Stimulated activated CD4-positive, alpha-beta T cell treated with anti-CD3 and anti-CD28 coated beads, Interleukin-15, amount 100 ng/mL, for 1 hour (primary cell): ENCODE data around the gene CHST13.

Experiments used
- DNase-seq, 2 donors: peaks; one replicate each; pipeline ENCODE4 v3.0.0-alpha.2; 2020; ENCODE audit warnings: low read depth in 1 of 2, low spot score in 1 of 2

The CHST13 gene

DNA sequence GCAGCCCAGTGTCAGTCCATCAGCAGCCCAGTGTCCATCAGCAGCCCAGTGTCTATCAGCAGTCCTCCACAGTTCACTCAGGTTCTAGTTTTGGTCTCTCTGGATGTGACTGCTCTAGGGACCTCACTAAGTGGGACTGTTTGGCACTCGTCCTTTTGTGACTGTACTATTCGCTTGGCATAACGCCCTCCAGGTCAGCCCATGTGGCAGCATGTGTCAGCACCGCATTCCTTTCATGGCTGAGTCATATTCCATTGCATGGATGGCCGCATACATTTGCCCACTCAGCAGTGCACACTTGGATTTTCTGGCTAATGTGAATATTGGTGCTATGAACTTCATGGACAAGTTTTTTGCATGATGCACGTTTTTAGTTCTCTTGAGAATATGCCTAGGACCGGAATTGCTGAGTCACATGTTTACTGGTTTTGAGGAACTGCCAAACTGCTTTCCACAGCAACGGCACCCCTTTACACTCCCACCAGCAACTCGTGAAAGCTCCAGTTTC lies 16.4 kb downstream of the CHST13 start:
- no peak for DNase-seq

DNA sequence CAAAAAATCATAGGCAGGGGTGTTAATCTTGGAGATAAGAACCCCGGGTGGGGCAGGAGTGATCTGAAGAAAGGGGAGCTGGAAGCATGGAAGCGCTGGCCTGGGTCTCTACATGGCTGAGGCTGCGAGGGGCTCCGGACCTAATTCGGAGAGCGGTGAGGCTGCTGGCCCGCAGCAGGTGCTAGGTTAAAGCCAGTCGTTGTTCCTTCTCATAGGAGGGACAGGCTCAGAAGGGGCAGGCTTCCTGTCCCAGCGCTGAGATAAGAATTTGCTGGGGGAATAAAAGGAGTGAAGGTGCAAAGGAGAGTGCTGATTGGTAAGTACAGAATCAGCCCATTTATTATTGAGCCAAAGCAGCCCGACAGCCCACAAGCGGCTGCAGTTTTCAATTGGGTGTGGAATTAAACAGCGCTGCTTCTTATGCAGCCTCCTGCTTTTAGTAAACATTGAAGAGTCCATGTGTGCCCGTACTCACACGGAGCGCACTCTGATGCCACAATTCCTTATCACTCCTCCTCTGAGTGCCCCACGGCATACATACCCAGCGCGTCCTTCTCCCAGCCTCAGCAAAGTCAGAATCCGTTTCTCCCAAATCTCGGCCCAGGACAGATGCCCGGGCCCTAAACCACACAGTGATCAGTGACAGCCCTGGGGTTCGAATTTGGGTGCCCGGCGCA lies 17.1 kb downstream of the CHST13 start:
- DNase-seq, result no peak

DNA sequence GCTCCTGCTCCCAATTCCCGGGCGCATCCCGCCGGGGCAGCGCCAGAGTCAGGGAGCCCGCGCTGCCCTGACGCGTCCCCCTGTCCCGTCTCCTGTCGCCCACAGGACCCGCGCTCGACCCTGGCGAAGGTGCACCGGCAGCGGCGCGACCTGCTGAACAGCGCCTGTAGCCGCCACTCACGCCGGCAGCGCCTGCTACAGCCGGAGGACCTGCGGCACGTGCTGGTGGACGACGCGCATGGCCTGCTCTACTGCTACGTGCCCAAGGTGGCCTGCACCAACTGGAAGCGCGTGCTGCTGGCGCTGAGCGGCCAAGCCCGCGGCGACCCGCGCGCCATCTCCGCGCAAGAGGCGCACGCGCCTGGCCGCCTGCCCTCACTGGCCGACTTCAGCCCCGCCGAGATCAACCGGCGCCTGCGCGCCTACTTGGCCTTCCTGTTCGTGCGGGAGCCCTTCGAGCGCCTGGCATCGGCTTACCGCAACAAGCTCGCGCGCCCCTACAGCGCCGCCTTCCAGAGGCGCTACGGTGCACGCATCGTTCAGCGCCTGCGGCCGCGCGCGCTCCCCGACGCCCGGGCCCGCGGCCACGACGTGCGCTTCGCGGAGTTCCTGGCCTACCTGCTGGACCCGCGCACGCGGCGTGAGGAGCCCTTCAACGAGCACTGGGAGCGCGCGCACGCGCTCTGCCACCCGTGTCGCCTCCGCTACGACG lies 17.8 kb downstream of the CHST13 start:
- DNase-seq, result no peak

- no peak for DNase-seq
These were observed 18.6 kb downstream of the CHST13 start for GRCh38 chr3:126542340-126543241.

GRCh38 chr3:126543457-126544061 lies 19.6 kb downstream of the CHST13 start:
- no peak for DNase-seq

- no peak for DNase-seq
These were observed 20.8 kb downstream of the CHST13 start for GRCh38 chr3:126544596-126545281.

GRCh38 chr3:126545544-126545943 lies 21.6 kb downstream of the CHST13 start:
- DNase-seq, result no peak

GRCh38 chr3:126546013-126546412 lies 22.1 kb downstream of the CHST13 start:
- no peak for DNase-seq

- DNase-seq, result no peak
These were observed 22.7 kb downstream of the CHST13 start for GRCh38 chr3:126546549-126547239.

DNA sequence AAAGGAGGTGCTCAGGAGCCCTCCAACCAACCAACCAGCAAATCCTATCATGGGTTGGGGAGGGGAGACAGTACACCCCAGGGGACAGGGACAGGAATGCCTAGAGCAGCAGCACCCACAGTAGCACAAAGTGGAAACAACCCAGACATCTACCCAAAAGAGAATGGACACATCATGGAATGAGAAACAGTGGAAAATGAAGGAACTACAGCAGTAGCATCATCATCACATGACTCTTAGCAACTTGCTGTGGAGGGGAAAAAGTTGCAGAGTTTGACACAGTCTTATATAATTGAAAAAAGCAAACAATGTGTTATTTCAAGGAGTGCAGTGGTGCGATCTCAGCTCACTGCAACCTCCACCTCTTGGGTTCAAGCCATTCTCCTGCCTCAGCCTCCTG lies 23.8 kb downstream of the CHST13 start:
- no peak for DNase-seq

GRCh38 chr3:126548556-126549466 lies 24.9 kb downstream of the CHST13 start:
- no peak for DNase-seq

GRCh38 chr3:126549861-126550487 lies 26.0 kb downstream of the CHST13 start:
- DNase-seq, result no peak

GRCh38 chr3:126550488-126551051 lies 26.6 kb downstream of the CHST13 start:
- no peak for DNase-seq

- DNase-seq, result no peak
These were observed 27.3 kb downstream of the CHST13 start for GRCh38 chr3:126551121-126551838.

DNA sequence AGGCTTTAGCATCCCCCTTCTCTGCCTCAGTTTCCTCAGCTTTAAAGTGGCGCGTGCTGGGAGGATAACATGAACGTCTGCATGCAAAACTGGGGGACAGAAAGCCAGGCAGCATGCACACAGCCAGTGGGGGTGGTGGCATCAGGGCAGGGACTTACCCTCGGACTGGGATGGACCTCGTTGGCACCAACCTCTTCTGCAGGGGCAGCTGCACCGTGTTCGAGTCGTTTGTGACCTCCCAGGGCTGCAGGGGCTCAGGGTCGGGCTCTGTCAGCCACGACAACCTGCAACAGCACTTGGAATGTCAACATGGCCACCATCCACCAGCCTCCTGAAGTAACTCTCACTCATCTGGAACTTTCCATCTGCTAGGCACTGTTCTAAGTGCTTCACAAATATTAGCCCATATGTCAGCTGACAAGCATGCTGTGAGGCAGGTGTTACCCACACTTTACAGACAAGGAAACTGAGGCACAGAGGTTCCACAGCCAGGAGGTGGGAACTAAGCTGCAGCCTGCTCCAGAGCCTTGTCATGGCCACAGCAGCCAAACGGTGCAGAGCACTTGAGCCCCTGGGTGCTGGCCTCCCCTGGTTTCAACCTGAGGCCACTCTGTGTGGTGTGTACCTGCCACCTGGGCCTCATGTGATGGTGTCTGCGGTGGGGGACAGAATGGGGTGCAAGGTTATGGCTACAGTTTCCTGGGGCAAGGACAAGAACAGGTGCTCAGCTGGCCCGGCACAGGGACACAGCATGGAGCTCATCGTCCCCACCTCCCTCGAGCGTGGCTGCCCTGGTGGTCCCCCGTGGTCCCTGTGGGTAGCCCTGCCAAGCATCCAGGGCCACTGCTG lies 28.1 kb downstream of the CHST13 start:
- no peak for DNase-seq

DNA sequence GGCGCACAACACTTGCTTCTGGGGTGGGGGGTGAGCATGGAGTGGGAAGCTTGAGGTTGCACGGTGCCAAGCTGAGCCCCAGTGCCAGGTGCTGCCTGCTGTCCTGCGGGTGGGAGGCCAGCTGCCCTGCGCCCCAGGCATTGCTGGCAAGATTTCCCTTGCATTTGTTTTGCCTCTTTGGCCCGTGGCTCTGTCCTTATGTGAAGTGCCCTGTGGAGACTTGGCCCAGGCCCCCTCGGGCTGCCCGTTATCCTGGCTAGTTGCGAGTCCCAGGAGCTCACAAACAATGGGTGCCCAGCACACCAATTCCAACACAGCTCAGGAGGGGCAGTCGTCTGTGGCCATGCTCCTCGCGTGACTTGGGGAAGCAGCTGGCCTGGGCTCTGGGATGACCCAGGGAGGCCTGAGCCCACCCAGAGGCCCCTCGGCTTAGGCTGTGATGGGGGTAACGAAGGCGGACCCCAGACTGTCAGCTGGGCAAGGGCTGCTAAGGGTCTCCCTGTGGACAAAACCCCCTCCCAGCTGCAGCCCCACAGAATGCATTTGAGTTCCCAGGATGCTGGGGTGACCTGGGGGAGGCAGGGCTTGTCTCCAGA lies 28.8 kb downstream of the CHST13 start:
- no peak for DNase-seq
